Keratinocyte (primary cell): ENCODE measurements around the gene CUX1. TPM values are rescaled to one million over a fixed set of nuclear protein-coding genes. Genes with fewer than 3 reads are reported as not detected.

ENCODE experiments used
- DNase-seq: peaks from one replicate; pipeline ENCODE4 v3.0.0-alpha.2; 2011; ENCODE audit warnings: low read depth, missing footprints, low spot score
- FAIRE-seq: peaks from 2 replicates; lab custom pipeline; 2011; peaks lifted over from hg19 to GRCh38; lab: Jason Lieb, UNC
- H2AFZ ChIP-seq: 2 replicates; pipeline ENCODE4 v1.6.0; 2012; ENCODE audit warnings: low read length, control low read depth, inconsistent platforms; ENCODE audit not compliant: control insufficient read depth
- H3K27ac ChIP-seq: 2 replicates; pipeline ENCODE4 v1.5.1; 2011; ENCODE audit warnings: low read length; ENCODE audit not compliant: control insufficient read depth, insufficient read depth
- H3K27me3 ChIP-seq: 3 replicates; pipeline ENCODE4 v1.6.0; 2011; ENCODE audit warnings: low read length; ENCODE audit not compliant: control insufficient read depth, insufficient read depth; ENCODE audit errors: extremely low read depth
- H3K36me3 ChIP-seq, 2 experiments: 2 replicates in 1 of 2; 3 replicates in 1 of 2; pipeline ENCODE4 v1.5.1; 2011; ENCODE audit warnings: low read length in 2 of 2, mild to moderate bottlenecking in 1 of 2; ENCODE audit not compliant: control insufficient read depth in 2 of 2, insufficient read depth in 2 of 2; ENCODE audit errors: extremely low read depth in 1 of 2
- H3K4me1 ChIP-seq: 3 replicates; pipeline ENCODE4 v1.5.1; 2011; ENCODE audit warnings: low read length; ENCODE audit not compliant: control insufficient read depth, insufficient read depth; ENCODE audit errors: extremely low read depth
- H3K4me2 ChIP-seq: 3 replicates; pipeline ENCODE4 v1.6.0; 2011; ENCODE audit warnings: low read depth, low read length; ENCODE audit not compliant: control insufficient read depth, insufficient read depth; ENCODE audit errors: extremely low read depth
- H3K4me3 ChIP-seq, 3 experiments: fragments of 200-600 bp in 1 of 3; sonication (generic) in 1 of 3; 2 replicates in 2 of 3; 3 replicates in 1 of 3; pipeline ENCODE4 v1.5.1; 2011 to 2016; ENCODE audit warnings: low read length in 3 of 3, mild to moderate bottlenecking in 3 of 3, control low read depth in 2 of 3, inconsistent platforms in 1 of 3, low read depth in 1 of 3, mixed read lengths in 1 of 3, mixed run types in 1 of 3, moderate library complexity in 1 of 3; ENCODE audit not compliant: control insufficient read depth in 2 of 3, insufficient read depth in 2 of 3; ENCODE audit errors: extremely low read depth in 1 of 3
- H3K79me2 ChIP-seq: 2 replicates; pipeline ENCODE4 v1.6.0; 2012; ENCODE audit warnings: low read length; ENCODE audit not compliant: control insufficient read depth, insufficient read depth
- H3K9ac ChIP-seq: 3 replicates; pipeline ENCODE4 v1.6.0; 2011; ENCODE audit warnings: low read length; ENCODE audit not compliant: control insufficient read depth, insufficient read depth; ENCODE audit errors: extremely low read depth
- H3K9me1 ChIP-seq: 3 replicates; pipeline ENCODE4 v1.6.0; 2011; ENCODE audit warnings: low read length; ENCODE audit not compliant: control insufficient read depth, insufficient read depth; ENCODE audit errors: extremely low read depth
- H3K9me3 ChIP-seq: 2 replicates; pipeline ENCODE4 v1.5.1; 2012; ENCODE audit warnings: low read depth, low read length; ENCODE audit not compliant: control insufficient read depth
- H4K20me1 ChIP-seq: 3 replicates; pipeline ENCODE4 v1.6.0; 2011; ENCODE audit warnings: low read length; ENCODE audit not compliant: control insufficient read depth, insufficient read depth; ENCODE audit errors: extremely low read depth
- EZH2 ChIP-seq: IDR thresholded peaks from one replicate; pipeline ENCODE4 v1.6.1; 2012; ENCODE audit warnings: inconsistent platforms, mild to moderate bottlenecking, low read length, moderate library complexity
- dilution Hi-C: fragments of 300-500 bp; cut with MboI; formaldehyde crosslinking; loops from one replicate; pipeline ENCODE4 v1.7.0; 2020; ENCODE audit warnings: low sequenced_read_pairs; ENCODE audit not compliant: extremely low pct_ligation_motif_present
- polyA plus RNA-seq, 5 experiments: library from polyadenylated mRNA; depleted of rRNA in 3 of 5; stranded (reverse) in 3 of 5; stranded (forward) in 1 of 5; unstranded in 1 of 5; fragments of >200 nt; gene quantifications; 1 replicate in 1 of 5; 2 replicates in 3 of 5; 3 replicates in 1 of 5; pipeline versions ENCODE4 v1.2.1 to v1.2.3, GENCODE V29; 2011 to 2012; ENCODE audit warnings: missing spikeins in 2 of 5, low read depth in 1 of 5, low replicate concordance in 1 of 5
- TF ChIP-seq, protein P1 (sequence below), 3 experiments: IDR thresholded peaks in 1 of 3; conservative IDR thresholded peaks in 1 of 3; optimal IDR thresholded peaks in 1 of 3; 2 replicates in 2 of 3; 3 replicates in 1 of 3; pipeline versions ENCODE3 to v1.5.1; 2011; ENCODE audit warnings: low read length in 3 of 3, mild to moderate bottlenecking in 3 of 3, moderate library complexity in 2 of 3, control low read depth in 1 of 3, inconsistent platforms in 1 of 3; ENCODE audit not compliant: insufficient read depth in 2 of 3; ENCODE audit errors: extremely low read depth in 1 of 3

CUX1 gene
- polyA plus RNA-seq, 1 donor (not counting 4 experiments of a cell fraction or from before 2014, with no cell fraction given): 18.3 TPM

DNA sequence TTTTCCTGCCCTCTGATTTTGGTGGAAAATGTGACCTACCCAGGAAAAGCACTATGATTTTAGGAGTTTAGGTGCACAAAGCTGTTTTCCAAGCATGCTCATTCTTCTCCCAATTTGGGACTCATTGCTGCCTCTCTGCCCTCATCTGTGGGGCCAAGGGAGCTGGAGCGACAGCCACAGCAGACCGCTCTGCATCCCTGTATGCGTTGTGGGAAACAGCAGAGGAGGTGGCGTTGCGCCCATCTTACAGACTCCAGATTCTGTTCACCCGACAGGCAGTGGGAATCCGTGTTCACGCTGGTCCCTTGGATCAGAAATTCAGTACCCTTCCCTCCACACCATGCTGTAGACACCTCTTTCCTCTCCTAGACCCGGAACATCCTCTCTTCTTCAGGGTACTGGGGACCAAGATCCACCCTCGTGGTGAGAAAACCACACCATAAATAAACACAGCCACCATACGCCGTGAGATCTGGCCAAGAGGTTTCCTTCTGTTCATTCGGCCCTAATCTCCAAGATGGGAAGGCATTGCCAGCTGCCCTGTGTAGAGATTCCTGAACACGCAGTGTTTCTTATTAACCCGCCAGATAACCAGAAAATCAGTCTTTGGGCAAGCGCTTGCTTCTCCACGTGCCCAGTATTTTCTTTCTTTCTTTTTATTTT is 87.9 kb downstream of the CUX1 start:
- Histone ChIP-seq H3K36me3 (peaks cover 0 to 1% of the 10 kb centered on the region in 2 experiments), H3K4me3 (no peak overlapping the region), H3K9me3 (no peaks in the 10 kb centered on the region), H2AFZ (no peak overlapping the region), H3K27ac (no peak overlapping the region), H3K27me3 (no peaks in the 10 kb centered on the region), H3K9ac (no peak overlapping the region), H3K4me1 (peaks cover 3% of the 10 kb centered on the region), H3K9me1 (no peaks in the 10 kb centered on the region), H4K20me1 (peaks cover 2% of the 10 kb centered on the region), H3K79me2 (peaks cover 9% of the 10 kb centered on the region), H3K4me2 (no peak overlapping the region)
- dilution Hi-C loops: no loop called here
- TF ChIP-seq, protein P1, sequence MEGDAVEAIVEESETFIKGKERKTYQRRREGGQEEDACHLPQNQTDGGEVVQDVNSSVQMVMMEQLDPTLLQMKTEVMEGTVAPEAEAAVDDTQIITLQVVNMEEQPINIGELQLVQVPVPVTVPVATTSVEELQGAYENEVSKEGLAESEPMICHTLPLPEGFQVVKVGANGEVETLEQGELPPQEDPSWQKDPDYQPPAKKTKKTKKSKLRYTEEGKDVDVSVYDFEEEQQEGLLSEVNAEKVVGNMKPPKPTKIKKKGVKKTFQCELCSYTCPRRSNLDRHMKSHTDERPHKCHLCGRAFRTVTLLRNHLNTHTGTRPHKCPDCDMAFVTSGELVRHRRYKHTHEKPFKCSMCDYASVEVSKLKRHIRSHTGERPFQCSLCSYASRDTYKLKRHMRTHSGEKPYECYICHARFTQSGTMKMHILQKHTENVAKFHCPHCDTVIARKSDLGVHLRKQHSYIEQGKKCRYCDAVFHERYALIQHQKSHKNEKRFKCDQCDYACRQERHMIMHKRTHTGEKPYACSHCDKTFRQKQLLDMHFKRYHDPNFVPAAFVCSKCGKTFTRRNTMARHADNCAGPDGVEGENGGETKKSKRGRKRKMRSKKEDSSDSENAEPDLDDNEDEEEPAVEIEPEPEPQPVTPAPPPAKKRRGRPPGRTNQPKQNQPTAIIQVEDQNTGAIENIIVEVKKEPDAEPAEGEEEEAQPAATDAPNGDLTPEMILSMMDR (optimal IDR thresholded peaks at IDR 0.05 in 1 of 3, IDR thresholded peaks at IDR 0.05 in 1 of 3, conservative IDR thresholded peaks at IDR 0.05 in 1 of 3; ENCODE audit: extremely low read depth in 1 of 3, insufficient read depth in 2 of 3, low read length in 3 of 3): no peak
- TF ChIP-seq EZH2: no peak
- FAIRE-seq (no peak), DNase-seq (no peak)

DNA sequence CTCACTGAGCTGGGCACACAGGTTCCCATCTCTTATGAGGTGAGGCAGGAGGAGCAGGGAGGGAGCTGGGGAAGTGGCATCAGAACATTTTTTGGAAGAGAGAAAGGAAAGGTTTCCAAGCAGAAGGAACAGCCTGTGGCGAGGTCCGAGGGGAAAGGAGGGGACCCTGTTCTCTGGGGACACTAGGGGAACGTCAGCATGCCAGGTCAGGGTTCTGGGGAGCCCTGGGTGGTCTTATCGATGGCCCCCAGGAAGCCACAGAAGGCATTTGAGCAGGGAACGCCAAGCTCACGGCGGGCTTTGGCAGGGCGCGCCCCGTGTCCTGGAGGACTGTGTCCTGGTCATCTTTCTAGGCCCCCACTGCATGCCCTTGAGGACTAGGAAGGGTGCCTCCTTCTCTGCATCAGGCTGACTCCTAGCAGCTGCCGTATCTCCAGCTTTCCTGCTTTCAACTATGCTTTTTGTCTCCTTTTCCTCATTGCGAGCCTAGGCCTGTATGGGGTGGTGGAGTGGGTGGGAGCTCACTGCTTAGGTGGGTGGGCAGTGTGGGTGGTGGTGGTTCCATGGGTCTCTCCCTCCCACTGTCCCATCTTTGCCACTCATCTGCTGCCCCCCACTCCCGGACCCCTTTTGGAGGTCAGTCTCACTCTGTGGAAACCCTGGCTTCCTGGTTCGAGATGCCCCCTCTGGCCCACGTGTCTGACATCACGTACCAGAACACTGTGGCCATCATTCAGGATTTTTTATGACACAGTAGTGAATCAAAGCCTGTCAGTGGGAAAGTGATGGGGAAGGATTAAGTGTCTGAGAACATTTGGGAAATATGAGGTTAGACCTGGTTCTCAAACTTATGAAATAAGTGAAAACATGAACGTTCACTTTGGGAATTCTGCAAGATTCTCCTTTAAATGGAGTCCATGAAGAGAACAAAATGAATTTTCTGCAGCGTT is 89.1 kb downstream of the CUX1 start:
- no peak for FAIRE-seq
- no peak overlapping the region for H3K9ac ChIP-seq
- H3K9me3 ChIP-seq: no peaks in the 10 kb centered on the region
- peaks cover 14% of the 10 kb centered on the region for H3K79me2 ChIP-seq
- TF ChIP-seq, protein P1 (optimal IDR thresholded peaks at IDR 0.05 in 1 of 3, IDR thresholded peaks at IDR 0.05 in 1 of 3, conservative IDR thresholded peaks at IDR 0.05 in 1 of 3; ENCODE audit: extremely low read depth in 1 of 3, insufficient read depth in 2 of 3, low read length in 3 of 3): no peak
- no peak for TF ChIP-seq EZH2
- no peaks in the 10 kb centered on the region for H3K9me1 ChIP-seq
- H3K27ac ChIP-seq: no peak overlapping the region
- dilution Hi-C loops: no loop called here
- H3K4me1 ChIP-seq: no peaks in the 10 kb centered on the region
- peaks cover 0 to 1% of the 10 kb centered on the region in 2 experiments for H3K36me3 ChIP-seq
- no peak overlapping the region for H3K4me3 ChIP-seq
- H3K27me3 ChIP-seq: no peaks in the 10 kb centered on the region
- H3K4me2 ChIP-seq: no peak overlapping the region
- DNase-seq: no peak
- peaks cover 2% of the 10 kb centered on the region for H4K20me1 ChIP-seq
- no peak overlapping the region for H2AFZ ChIP-seq
